GM19468 (cell line): ENCODE results near the gene EPYC.

Experiments used
- ATAC-seq: cut with Tn5 transposase; IDR thresholded peaks from one replicate; pipeline ENCODE4 v1.9.1; 2021; ENCODE audit warnings: mild to moderate bottlenecking, moderate library complexity, moderate number of reproducible peaks; ENCODE audit not compliant: unreplicated experiment; ENCODE audit errors: extremely low read depth

EPYC gene

GRCh38 chr12:91004872-91005271 is at the start of gene EPYC:
Gene EPYC (minus strand): TSS chr12:91004972. CDS start chr12:91002565, 2,407 bp downstream.
- no peak for ATAC-seq

GRCh38 chr12:91053951-91054715 is 49.4 kb upstream of the EPYC start:
- ATAC-seq = no peak

- no peak for ATAC-seq
Measured at GRCh38 chr12:91052026-91052425, 47.3 kb upstream of the EPYC start.

GRCh38 chr12:91044586-91044985 is 39.8 kb upstream of the EPYC start:
- no peak for ATAC-seq

- no peak for ATAC-seq
Measured at GRCh38 chr12:91043408-91043807, 38.6 kb upstream of the EPYC start.

- ATAC-seq = no peak
Measured at GRCh38 chr12:91040096-91040755, 35.5 kb upstream of the EPYC start.

- no peak for ATAC-seq
Measured at GRCh38 chr12:91037276-91037675, 32.5 kb upstream of the EPYC start.

- ATAC-seq = no peak
Measured at GRCh38 chr12:91033251-91033650, 28.5 kb upstream of the EPYC start.

- no peak for ATAC-seq
Measured at GRCh38 chr12:91023326-91024004, 18.7 kb upstream of the EPYC start.

- no peak for ATAC-seq
Measured at GRCh38 chr12:91021076-91021475, 16.3 kb upstream of the EPYC start.

GRCh38 chr12:91019455-91019854 is 14.7 kb upstream of the EPYC start:
- ATAC-seq = no peak

GRCh38 chr12:91017511-91018263 is 12.9 kb upstream of the EPYC start:
- ATAC-seq = no peak

GRCh38 chr12:91017043-91017442 is 12.3 kb upstream of the EPYC start:
- no peak for ATAC-seq

- peak; percentile 83 for ATAC-seq
Measured at GRCh38 chr12:91009319-91009950, 4.7 kb upstream of the EPYC start.

GRCh38 chr12:91007531-91008290 is 2.9 kb upstream of the EPYC start:
- no peak for ATAC-seq

- no peak for ATAC-seq
Measured at GRCh38 chr12:91003737-91004136, 1.0 kb downstream of the EPYC start.

GRCh38 chr12:91001306-91001705 is 3.5 kb downstream of the EPYC start:
- no peak for ATAC-seq

GRCh38 chr12:90999966-91000365 is 4.8 kb downstream of the EPYC start:
- ATAC-seq = no peak

- no peak for ATAC-seq
Measured at GRCh38 chr12:90999527-90999926, 5.2 kb downstream of the EPYC start.
